Limb (tissue), 2 donors: ENCODE results near the gene IPO13.

Experiments used
- DNase-seq, 2 donors: peaks; one replicate each; pipeline ENCODE4 v3.0.0-alpha.2; 2016; ENCODE audit errors: extremely low spot score in 2 of 2

Gene IPO13

GRCh38 chr1:43930949-43931275 lies 15.8 kb upstream of the IPO13 start:
- no peak for DNase-seq

GRCh38 chr1:43931711-43932660 lies 14.8 kb upstream of the IPO13 start:
- no peak for DNase-seq

- no peak for DNase-seq
Measured at GRCh38 chr1:43932786-43933385, 13.9 kb upstream of the IPO13 start.

GRCh38 chr1:43933386-43934100 lies 13.2 kb upstream of the IPO13 start, which contains the start of gene ARTN:
Gene ARTN, plus strand, starts transcription at chr1:43933801. Its CDS starts 1,856 bp downstream, at chr1:43935657.
- peak in 1 of 2 donors; percentile 76 for DNase-seq

- DNase-seq, result peak; percentile 74 to 86
Measured at GRCh38 chr1:43934101-43934985, 12.4 kb upstream of the IPO13 start.

- no peak for DNase-seq
Measured at GRCh38 chr1:43934986-43935324, 11.8 kb upstream of the IPO13 start.

GRCh38 chr1:43935711-43936427 lies 10.9 kb upstream of the IPO13 start:
- DNase-seq, result no peak

GRCh38 chr1:43936431-43937151 lies 10.2 kb upstream of the IPO13 start:
- peak in 1 of 2 donors; percentile 58 for DNase-seq

GRCh38 chr1:43937179-43937865 lies 9.4 kb upstream of the IPO13 start:
- DNase-seq, result no peak

GRCh38 chr1:43938383-43938782 lies 8.4 kb upstream of the IPO13 start:
- no peak for DNase-seq

GRCh38 chr1:43938892-43939587 lies 7.7 kb upstream of the IPO13 start:
- no peak for DNase-seq

- no peak for DNase-seq
Measured at GRCh38 chr1:43942411-43942810, 4.3 kb upstream of the IPO13 start.

- DNase-seq, result no peak
Measured at GRCh38 chr1:43944860-43945259, 1.9 kb upstream of the IPO13 start.

GRCh38 chr1:43945674-43946235 lies 995 bp upstream of the IPO13 start:
- no peak for DNase-seq

- no peak for DNase-seq
Measured at GRCh38 chr1:43947061-43947873, 517 bp downstream of the IPO13 start.

GRCh38 chr1:43947874-43948437 lies 1.2 kb downstream of the IPO13 start:
- no peak for DNase-seq

- DNase-seq, result no peak
Measured at GRCh38 chr1:43949678-43950077, 2.9 kb downstream of the IPO13 start.
